Thyroid gland (tissue), 4 donors: Measurements from ENCODE around the gene SGIP1. TPM values are rescaled to one million over a fixed set of nuclear protein-coding genes. Genes with fewer than 3 reads are reported as not detected.

Experiments
- DNase-seq, 2 donors: peaks; one replicate each; pipeline ENCODE4 v3.0.0-alpha.2; 2019
- H3K27ac ChIP-seq, 3 donors: fragments of 200-600 bp; sonication (generic); 1 replicate in 2 of 3; 2 replicates in 1 of 3; pipeline ENCODE4 v1.5.1; 2016 to 2019; ENCODE audit warnings: mild to moderate bottlenecking in 1 of 3, moderate library complexity in 1 of 3
- H3K27me3 ChIP-seq: fragments of 200-600 bp; sonication (generic); one replicate; pipeline ENCODE4 v1.5.1; 2019
- H3K36me3 ChIP-seq, 2 donors: fragments of 200-600 bp; sonication (generic); one replicate each; pipeline ENCODE4 v1.5.1; 2016 to 2019
- H3K4me1 ChIP-seq, 2 donors: fragments of 200-600 bp; sonication (generic); one replicate each; pipeline ENCODE4 v1.5.1; 2017 to 2019
- H3K4me3 ChIP-seq, 3 donors: fragments of 200-600 bp; sonication (generic); replicated peaks in 1 of 3; 1 replicate in 2 of 3; 2 replicates in 1 of 3; pipeline ENCODE4 v1.5.1; 2016; ENCODE audit warnings: mild to moderate bottlenecking in 1 of 3
- H3K9me3 ChIP-seq: fragments of 200-600 bp; sonication (generic); one replicate; pipeline ENCODE4 v1.5.1; 2017
- POLR2A ChIP-seq, 2 donors: fragments of 450-650 bp; IDR thresholded peaks; one replicate each; pipeline ENCODE4 v1.6.1; 2017; ENCODE audit warnings: antibody characterized with exemption in 2 of 2, mild to moderate bottlenecking in 2 of 2, moderate library complexity in 1 of 2
- WGBS, 2 donors: methylation state at CpG; one replicate each; pipeline ENCODE4 v1.1.5; 2017; 5-methylcytosine and 5-hydroxymethylcytosine counted together
- intact Hi-C: fragments of 100-400 bp; cut with DNase I; formaldehyde crosslinking; loops from one replicate; pipeline ENCODE4 v1.15.1; 2023
- total RNA-seq, 4 donors: library from RNA; depleted of rRNA; stranded (reverse); fragments of >200 nt; gene quantifications; one replicate each; pipeline ENCODE4 v1.2.3, GENCODE V29; 2016
- TF ChIP-seq, protein P1 (sequence below), 6 experiments: fragments of 200-600 bp in 3 of 6; fragments of 450-650 bp in 3 of 6; sonication (generic) in 3 of 6; IDR thresholded peaks; one replicate each; pipeline ENCODE4 v1.5.1; 2016 to 2019; ENCODE audit warnings: antibody characterized with exemption in 6 of 6, mild to moderate bottlenecking in 2 of 6, inconsistent platforms in 1 of 6, moderate library complexity in 1 of 6

The SGIP1 gene
- total RNA-seq, 4 donors from 2014 or later, result 18.7 to 25.6 (median 22.4) TPM

DNA sequence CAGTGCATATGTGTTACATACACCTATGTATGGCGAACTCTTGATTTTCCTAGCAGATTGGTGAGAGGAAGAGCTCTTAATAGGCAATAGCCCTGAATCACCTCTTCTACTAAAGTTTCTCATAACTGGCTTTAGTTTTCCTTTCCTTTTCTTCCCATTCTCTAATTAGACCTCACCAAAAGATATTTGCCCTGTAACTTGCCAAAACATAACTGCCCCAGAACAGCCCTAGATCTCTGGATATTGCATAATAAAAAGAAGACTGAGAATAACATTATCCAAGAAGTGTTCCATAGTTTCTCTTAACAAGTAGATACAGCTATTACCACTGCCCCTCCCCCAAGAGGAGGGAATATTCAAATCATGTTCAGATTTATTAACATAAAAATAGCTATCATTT lies 16.3 kb downstream of the SGIP1 start:
- TF ChIP-seq, protein P1, sequence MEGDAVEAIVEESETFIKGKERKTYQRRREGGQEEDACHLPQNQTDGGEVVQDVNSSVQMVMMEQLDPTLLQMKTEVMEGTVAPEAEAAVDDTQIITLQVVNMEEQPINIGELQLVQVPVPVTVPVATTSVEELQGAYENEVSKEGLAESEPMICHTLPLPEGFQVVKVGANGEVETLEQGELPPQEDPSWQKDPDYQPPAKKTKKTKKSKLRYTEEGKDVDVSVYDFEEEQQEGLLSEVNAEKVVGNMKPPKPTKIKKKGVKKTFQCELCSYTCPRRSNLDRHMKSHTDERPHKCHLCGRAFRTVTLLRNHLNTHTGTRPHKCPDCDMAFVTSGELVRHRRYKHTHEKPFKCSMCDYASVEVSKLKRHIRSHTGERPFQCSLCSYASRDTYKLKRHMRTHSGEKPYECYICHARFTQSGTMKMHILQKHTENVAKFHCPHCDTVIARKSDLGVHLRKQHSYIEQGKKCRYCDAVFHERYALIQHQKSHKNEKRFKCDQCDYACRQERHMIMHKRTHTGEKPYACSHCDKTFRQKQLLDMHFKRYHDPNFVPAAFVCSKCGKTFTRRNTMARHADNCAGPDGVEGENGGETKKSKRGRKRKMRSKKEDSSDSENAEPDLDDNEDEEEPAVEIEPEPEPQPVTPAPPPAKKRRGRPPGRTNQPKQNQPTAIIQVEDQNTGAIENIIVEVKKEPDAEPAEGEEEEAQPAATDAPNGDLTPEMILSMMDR (IDR thresholded peaks at IDR 0.05), result no peak
- TF ChIP-seq POLR2A (IDR thresholded peaks at IDR 0.05), result no peak
- Histone ChIP-seq H3K4me3 (no peak overlapping the region), H3K27me3 (no peaks in the 10 kb centered on the region), H3K36me3 (no peaks in the 10 kb centered on the region), H3K27ac (no peak overlapping the region), H3K9me3 (no peaks in the 10 kb centered on the region), H3K4me1 (peaks cover 13 to 21% of the 10 kb centered on the region in 2 donors)
- DNase-seq, result no peak
- WGBS, 2 donors, result 94 to 98% methylated on average over 1 of the region's 1 CpG
- intact Hi-C loops, result no loop called here

DNA sequence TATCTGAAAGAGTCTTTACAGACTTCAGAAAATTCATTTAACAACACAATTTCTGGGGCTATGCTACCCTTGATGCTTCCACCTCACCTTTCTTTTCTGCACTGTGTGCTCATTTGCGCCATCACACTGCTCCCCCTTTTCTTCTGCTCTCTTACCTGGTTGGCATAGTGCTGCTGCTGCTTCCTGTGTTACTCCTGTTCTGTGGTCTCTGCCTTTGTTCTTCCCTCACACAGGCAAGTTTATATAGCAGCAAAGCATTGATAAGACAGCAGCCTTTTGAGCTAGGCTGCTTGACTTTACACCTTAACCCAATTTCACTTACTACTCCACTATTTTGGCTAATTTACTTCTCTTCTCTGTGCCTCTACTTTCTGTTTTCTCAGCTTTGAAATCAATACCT lies 18.3 kb downstream of the SGIP1 start:
- H3K9me3 ChIP-seq, result no peaks in the 10 kb centered on the region
- H3K27ac ChIP-seq, result no peak overlapping the region
- no peaks in the 10 kb centered on the region for H3K27me3 ChIP-seq
- intact Hi-C loops, result no loop called here
- H3K4me3 ChIP-seq, result no peak overlapping the region
- TF ChIP-seq POLR2A (IDR thresholded peaks at IDR 0.05), result no peak
- TF ChIP-seq, protein P1 (IDR thresholded peaks at IDR 0.05), result no peak
- no peak for DNase-seq
- 86 to 94% methylated on average over 1 of the region's 1 CpG for WGBS, 2 donors
- no peaks in the 10 kb centered on the region for H3K36me3 ChIP-seq
- peaks cover 26% of the 10 kb centered on the region in 2 donors for H3K4me1 ChIP-seq

DNA sequence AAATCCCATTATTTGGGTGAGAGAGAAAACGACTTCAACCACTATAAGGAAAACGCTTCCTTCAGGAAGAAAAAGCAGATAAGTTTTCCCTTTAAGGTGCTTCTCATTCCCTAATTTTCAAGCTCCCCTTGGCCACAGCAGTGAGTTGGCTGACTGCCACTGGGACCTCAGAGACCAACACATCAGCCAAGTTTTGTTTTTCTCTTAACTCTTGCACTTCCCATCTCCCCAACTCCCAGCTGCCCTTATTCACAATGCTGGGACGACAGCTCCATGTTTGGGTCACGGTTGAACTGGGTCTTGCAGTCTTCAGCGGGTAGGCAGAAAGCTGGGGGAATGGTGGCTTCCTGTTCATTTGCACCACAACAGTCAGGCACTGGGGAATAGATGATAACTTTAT lies 18.9 kb downstream of the SGIP1 start:
- WGBS, 2 donors, result 21 to 25% methylated on average over 5 of the region's 5 CpGs
- no peak overlapping the region for H3K4me3 ChIP-seq
- intact Hi-C loops, result no loop called here
- no peaks in the 10 kb centered on the region for H3K27me3 ChIP-seq
- no peaks in the 10 kb centered on the region for H3K36me3 ChIP-seq
- DNase-seq, result peak; percentile 63 to 68
- H3K4me1 ChIP-seq, result peaks cover 26% of the 10 kb centered on the region in 2 donors
- peak overlapping the region in 1 of 3 donors; percentile 19 for H3K27ac ChIP-seq
- no peaks in the 10 kb centered on the region for H3K9me3 ChIP-seq
- TF ChIP-seq, protein P1 (IDR thresholded peaks at IDR 0.05), result no peak
- TF ChIP-seq POLR2A (IDR thresholded peaks at IDR 0.05), result no peak

DNA sequence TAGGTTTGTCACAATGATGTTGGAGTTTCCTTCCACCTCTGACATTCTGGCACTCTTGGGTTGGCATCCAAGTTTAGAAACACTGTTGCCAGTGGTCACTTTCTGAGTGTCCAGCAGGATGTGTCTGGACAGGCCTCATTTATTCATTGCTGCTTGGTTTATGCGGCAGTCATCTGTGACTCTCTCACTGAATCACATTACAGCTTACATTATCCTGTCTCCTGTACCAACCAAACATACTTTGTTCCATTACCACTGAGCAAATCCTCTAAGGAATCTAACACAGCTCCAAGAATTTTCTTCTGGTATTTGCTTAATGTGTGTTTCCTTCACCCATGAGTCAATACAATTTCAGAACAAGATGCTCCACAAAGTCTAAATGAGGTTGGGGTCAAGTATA lies 19.9 kb downstream of the SGIP1 start:
- DNase-seq, result no peak
- 76 to 81% methylated on average over 1 of the region's 1 CpG for WGBS, 2 donors
- TF ChIP-seq, protein P1 (IDR thresholded peaks at IDR 0.05), result no peak
- TF ChIP-seq POLR2A (IDR thresholded peaks at IDR 0.05), result no peak

DNA sequence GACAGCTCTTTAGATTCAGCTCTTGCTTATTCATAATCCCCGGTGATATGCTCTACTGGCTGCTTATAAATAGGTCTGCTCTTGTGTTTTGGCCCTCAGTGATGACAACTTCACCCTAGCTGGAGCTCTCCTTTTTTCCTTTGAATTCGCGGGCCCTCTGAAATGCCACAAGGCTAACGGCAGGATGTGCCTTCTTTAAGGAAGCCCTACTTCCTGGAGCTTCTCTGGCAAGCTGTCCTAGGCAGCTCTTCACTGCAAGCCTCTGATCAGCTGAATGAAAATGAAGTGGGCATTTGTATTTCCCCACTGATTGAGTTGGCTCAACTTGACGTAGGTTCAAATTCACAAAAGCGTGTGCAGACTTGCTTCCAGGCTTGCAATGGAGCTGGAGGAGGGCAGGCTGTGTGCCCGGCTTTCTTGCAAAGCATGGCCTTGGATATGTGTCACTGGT lies 22.2 kb downstream of the SGIP1 start:
- no peaks in the 10 kb centered on the region for H3K27me3 ChIP-seq
- H3K9me3 ChIP-seq, result no peaks in the 10 kb centered on the region
- intact Hi-C loops, result no loop called here
- no peaks in the 10 kb centered on the region for H3K36me3 ChIP-seq
- peak in 1 of 2 donors; percentile 16 for DNase-seq
- 37 to 41% methylated on average over 7 of the region's 7 CpGs for WGBS, 2 donors
- peak overlapping the region in 2 of 3 donors; percentile 34 to 38 for H3K27ac ChIP-seq
- no peak overlapping the region for H3K4me3 ChIP-seq
- peaks cover 26% of the 10 kb centered on the region in 2 donors for H3K4me1 ChIP-seq
- no peak for TF ChIP-seq POLR2A (IDR thresholded peaks at IDR 0.05)
- TF ChIP-seq, protein P1 (IDR thresholded peaks at IDR 0.05), result no peak

More for the DNA sequence above, 19.9 kb downstream of the SGIP1 start:
- Histone ChIP-seq H3K4me3 (no peak overlapping the region), H3K27ac (no peak overlapping the region), H3K4me1 (peaks cover 26% of the 10 kb centered on the region in 2 donors), H3K36me3 (no peaks in the 10 kb centered on the region), H3K27me3 (no peaks in the 10 kb centered on the region), H3K9me3 (no peaks in the 10 kb centered on the region)
- intact Hi-C loops, result no loop called here
